HEK293T (cell line): Measurements from ENCODE around the gene NEK6.

Experiments used
- CTCF ChIA-PET: fragments of 350-600 bp; formaldehyde crosslinking; extraction: SDS; loops from one replicate; lab custom pipeline; 2021; ENCODE audit warnings: antibody characterized with exemption, inconsistent platforms; lab: Yijun Ruan, JAX
- POLR2A ChIA-PET: fragments of 350-600 bp; formaldehyde crosslinking; extraction: SDS; loops from one replicate; lab custom pipeline; 2020; ENCODE audit warnings: antibody characterized with exemption, inconsistent platforms; lab: Yijun Ruan, JAX
- DNase-seq: peaks from one replicate; pipeline ENCODE4 v3.0.0; 2012; ENCODE audit warnings: mixed read lengths; ENCODE audit errors: extremely low spot score
- ARNT ChIP-seq: fragments of 450-650 bp; IDR thresholded peaks from 2 replicates; pipeline ENCODE4 v1.6.1; 2017; ENCODE audit warnings: mild to moderate bottlenecking
- BHLHE40 ChIP-seq: fragments of 450-650 bp; IDR thresholded peaks from 2 replicates; pipeline ENCODE4 v1.6.1; 2016; ENCODE audit warnings: mild to moderate bottlenecking, moderate library complexity, borderline replicate concordance
- CTBP1 ChIP-seq: fragments of 450-650 bp; IDR thresholded peaks from 2 replicates; pipeline ENCODE4 v1.6.1; 2016; ENCODE audit warnings: borderline replicate concordance
- ELF4 ChIP-seq: fragments of 450-650 bp; IDR thresholded peaks from 2 replicates; pipeline ENCODE4 v1.6.1; 2017; ENCODE audit warnings: antibody characterized with exemption
- FOXA1 ChIP-seq: fragments of 450-650 bp; IDR thresholded peaks from 2 replicates; pipeline ENCODE4 v1.6.1; 2016; ENCODE audit warnings: mild to moderate bottlenecking
- FOXK2 ChIP-seq: fragments of 450-650 bp; IDR thresholded peaks from 2 replicates; pipeline ENCODE4 v1.6.1; 2016; ENCODE audit warnings: mild to moderate bottlenecking
- FOXM1 ChIP-seq: fragments of 450-650 bp; IDR thresholded peaks from 2 replicates; pipeline ENCODE4 v1.6.1; 2017; ENCODE audit warnings: mild to moderate bottlenecking, borderline replicate concordance
- HDGF ChIP-seq: fragments of 450-650 bp; IDR thresholded peaks from 2 replicates; pipeline ENCODE4 v1.6.1; 2017; ENCODE audit warnings: antibody characterized with exemption, borderline replicate concordance
- L3MBTL2 ChIP-seq: fragments of 450-650 bp; conservative IDR thresholded peaks from 2 replicates; pipeline ENCODE4 v1.6.1; 2016; ENCODE audit warnings: mild to moderate bottlenecking
- LEF1 ChIP-seq: fragments of 450-650 bp; IDR thresholded peaks from 2 replicates; pipeline ENCODE4 v1.6.1; 2017; ENCODE audit warnings: mild to moderate bottlenecking, borderline replicate concordance
- NFRKB ChIP-seq: fragments of 450-650 bp; IDR thresholded peaks from 2 replicates; pipeline ENCODE4 v1.6.1; 2016; ENCODE audit warnings: mild to moderate bottlenecking, moderate library complexity
- SP1 ChIP-seq: fragments of 450-650 bp; IDR thresholded peaks from 2 replicates; pipeline ENCODE4 v1.6.1; 2017
- SUZ12 ChIP-seq: fragments of 450-650 bp; IDR thresholded peaks from 2 replicates; pipeline ENCODE4 v1.6.1; 2016; ENCODE audit warnings: mild to moderate bottlenecking
- TARDBP ChIP-seq: fragments of 450-650 bp; IDR thresholded peaks from 2 replicates; pipeline ENCODE4 v1.6.1; 2016
- ZNF384 ChIP-seq: fragments of 450-650 bp; IDR thresholded peaks from 2 replicates; pipeline ENCODE4 v1.6.1; 2016
- TF ChIP-seq, protein P1 (sequence below): fragments of 450-650 bp; IDR thresholded peaks from 2 replicates; pipeline ENCODE4 v1.6.1; 2016

NEK6 gene

DNA sequence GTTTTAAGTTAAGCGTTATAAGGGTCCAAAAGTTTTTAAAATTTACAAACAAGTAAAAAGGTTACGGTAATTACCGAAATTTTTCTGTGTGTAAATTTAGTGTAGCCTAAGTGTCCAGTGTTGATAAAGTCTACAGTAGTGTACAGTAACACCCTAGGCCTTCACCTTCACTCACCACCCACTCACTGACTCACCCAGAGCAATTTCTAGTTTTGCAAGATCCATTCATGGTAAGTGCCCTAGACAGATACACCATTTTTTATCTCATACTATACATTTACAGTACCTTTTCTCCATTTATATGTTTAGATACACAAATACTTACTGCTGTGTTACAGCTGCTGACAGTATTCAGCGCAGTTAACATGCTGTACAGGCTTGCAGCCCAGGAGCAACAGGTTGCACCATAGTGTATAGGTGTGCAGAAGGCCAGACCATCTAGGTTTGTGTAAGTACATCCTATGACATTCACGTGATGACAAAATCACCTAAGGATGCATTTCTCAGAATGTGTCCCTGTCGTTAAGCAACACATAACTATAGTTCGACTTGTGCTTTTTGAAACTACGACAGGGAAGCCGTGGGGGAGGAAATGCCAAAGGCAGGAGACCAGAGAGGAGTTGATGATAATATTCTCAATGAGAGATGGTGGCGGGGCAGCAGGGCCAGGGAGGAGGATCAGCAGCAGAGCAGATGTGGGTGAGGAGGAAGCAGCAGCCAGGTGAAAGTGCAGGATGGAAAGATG lies 108.9 kb downstream of the NEK6 start:
- CTCF ChIA-PET = interaction anchor here (0.6 kb wide), 1 partner anchor 185 kb away, joined by 3 read pairs; no protein-coding TSS in a partner anchor
- POLR2A ChIA-PET = no interaction called here
- DNase-seq = no peak
- TF ChIP-seq SUZ12 = no peak
- no peak for TF ChIP-seq FOXM1
- no peak for TF ChIP-seq CTBP1
- no peak for TF ChIP-seq L3MBTL2
- no peak for TF ChIP-seq ELF4
- no peak for TF ChIP-seq FOXK2
- TF ChIP-seq LEF1 = no peak
- no peak for TF ChIP-seq ARNT
- TF ChIP-seq FOXA1 = no peak
- no peak for TF ChIP-seq ZNF384
- TF ChIP-seq TARDBP = no peak
- no peak for TF ChIP-seq NFRKB
- no peak for TF ChIP-seq BHLHE40
- no peak for TF ChIP-seq SP1
- TF ChIP-seq, protein P1, sequence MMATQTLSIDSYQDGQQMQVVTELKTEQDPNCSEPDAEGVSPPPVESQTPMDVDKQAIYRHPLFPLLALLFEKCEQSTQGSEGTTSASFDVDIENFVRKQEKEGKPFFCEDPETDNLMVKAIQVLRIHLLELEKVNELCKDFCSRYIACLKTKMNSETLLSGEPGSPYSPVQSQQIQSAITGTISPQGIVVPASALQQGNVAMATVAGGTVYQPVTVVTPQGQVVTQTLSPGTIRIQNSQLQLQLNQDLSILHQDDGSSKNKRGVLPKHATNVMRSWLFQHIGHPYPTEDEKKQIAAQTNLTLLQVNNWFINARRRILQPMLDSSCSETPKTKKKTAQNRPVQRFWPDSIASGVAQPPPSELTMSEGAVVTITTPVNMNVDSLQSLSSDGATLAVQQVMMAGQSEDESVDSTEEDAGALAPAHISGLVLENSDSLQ = no peak
- no peak for TF ChIP-seq HDGF

DNA sequence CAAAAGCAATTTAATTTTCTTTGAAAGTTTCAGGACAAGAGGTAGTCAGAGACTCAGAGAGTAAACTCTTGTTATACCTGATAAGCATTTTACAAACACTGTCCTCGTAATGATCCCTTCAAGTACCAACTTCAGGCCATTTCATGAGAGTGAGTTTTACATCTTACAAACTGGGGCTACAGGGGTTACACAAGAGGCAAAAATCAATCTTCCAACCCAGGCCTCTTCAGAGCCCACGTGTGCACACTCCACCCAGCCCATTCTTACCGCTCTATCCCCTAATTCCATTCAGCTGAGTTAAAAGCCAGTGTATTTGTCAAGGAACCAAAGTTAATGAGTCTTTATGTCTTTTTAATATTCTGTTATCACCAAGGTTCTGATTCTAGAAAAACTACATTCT lies 110.9 kb downstream of the NEK6 start:
- ChIA-PET CTCF (no interaction called here), POLR2A (no interaction called here)
- TF ChIP-seq LEF1 (no peak), L3MBTL2 (no peak), FOXM1 (no peak), FOXK2 (no peak), BHLHE40 (no peak)
- no peak for DNase-seq

DNA sequence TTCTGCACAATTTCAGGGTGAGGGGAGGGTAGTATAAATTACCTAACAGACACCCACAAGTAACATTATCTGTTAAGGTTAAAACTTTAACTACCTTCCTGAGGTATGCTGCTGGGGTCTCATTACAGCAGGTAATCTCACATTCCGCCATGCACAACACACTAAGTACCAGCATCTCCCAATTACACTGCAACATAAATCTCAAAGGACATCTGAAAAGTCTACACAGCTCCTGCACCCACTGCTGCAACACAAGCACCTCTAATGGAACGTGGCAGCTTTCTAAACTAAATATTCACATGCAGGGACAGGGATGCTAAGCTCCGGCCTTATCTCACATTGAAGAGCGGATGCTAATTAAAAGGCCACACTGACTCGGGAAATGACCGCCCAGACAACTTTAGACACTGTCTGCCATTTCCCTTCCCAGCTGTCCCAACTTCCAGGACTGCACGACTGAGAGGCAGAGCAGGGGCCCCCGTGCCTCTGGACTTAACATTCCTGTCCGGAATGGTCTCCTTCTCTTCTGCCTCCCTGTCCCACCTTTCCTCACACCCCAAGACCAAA lies 111.6 kb downstream of the NEK6 start:
- ChIA-PET POLR2A (no interaction called here), CTCF (no interaction called here)
- no peak for TF ChIP-seq TARDBP
- TF ChIP-seq BHLHE40 = no peak
- no peak for TF ChIP-seq HDGF
- no peak for TF ChIP-seq ZNF384
- no peak for TF ChIP-seq FOXM1
- TF ChIP-seq ELF4 = no peak
- TF ChIP-seq, protein P1 = no peak
- no peak for TF ChIP-seq L3MBTL2
- TF ChIP-seq CTBP1 = no peak
- no peak for TF ChIP-seq NFRKB
- TF ChIP-seq FOXK2 = no peak
- DNase-seq = no peak

DNA sequence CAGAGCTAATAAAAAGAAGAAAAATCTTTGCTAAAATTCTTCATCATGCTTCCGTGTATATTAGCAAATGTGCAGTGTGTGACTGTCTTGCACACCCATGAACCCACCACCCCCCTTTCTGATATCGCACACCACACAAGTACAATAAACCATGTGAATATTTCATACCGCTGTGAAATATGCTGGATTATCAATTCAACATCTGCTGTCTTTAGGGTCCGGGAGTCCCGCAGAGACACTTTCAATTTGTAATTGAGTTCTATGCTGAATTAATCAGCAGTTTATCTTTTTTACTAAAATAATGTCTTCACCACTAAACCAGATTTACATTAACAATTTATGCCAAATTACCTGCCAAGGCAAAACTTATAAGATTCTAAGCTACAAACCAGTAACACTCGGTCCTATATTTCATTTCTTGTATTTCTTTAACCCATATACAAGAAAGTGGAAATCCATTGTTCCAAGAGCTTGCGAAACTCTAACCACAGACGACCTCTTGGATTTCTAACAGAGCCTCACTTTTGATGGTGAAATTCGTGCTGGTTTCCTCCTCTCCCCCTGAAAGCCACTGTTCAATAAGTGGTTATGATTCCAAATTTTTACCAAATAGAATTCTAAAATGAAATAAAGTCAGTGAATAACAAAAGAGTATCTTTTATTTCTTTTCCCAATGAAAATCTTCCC lies 113.3 kb downstream of the NEK6 start:
- no peak for DNase-seq
- CTCF ChIA-PET = interaction anchor here (0.6 to 0.7 kb wide), 2 partner anchors 12 to 17 kb away, joined by 3 to 9 read pairs; no protein-coding TSS in a partner anchor
- no peak for TF ChIP-seq CTBP1
- TF ChIP-seq ARNT = no peak
- no peak for TF ChIP-seq FOXM1
- TF ChIP-seq ELF4 = no peak
- TF ChIP-seq FOXK2 = no peak
- TF ChIP-seq, protein P1 = no peak
- no peak for TF ChIP-seq SUZ12
- no peak for TF ChIP-seq TARDBP
- no peak for TF ChIP-seq L3MBTL2
- no peak for TF ChIP-seq HDGF
- no peak for TF ChIP-seq ZNF384
- no peak for TF ChIP-seq FOXA1
- no peak for TF ChIP-seq NFRKB
- no peak for TF ChIP-seq LEF1
- TF ChIP-seq BHLHE40 = no peak
- no peak for TF ChIP-seq SP1
- POLR2A ChIA-PET = no interaction called here

DNA sequence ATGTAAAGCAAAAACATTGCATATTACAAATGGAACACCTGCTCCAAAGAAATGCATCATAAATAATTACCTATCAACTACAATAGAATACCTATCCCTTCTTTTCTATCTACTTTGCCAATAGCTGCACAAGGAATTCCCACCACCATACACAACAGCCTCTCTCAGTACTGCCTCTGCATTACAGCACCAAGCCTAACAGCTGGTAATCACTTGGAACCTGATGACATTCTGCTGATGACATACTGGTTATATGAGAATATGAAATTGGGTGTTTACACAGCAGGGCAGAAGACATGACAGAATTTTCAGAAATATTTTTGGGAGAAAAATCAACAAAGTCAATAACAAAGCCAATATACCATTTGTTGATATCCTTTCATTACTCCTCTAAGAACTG lies 114.3 kb downstream of the NEK6 start:
- POLR2A ChIA-PET = no interaction called here
- no peak for DNase-seq
- CTCF ChIA-PET = no interaction called here
- TF ChIP-seq FOXM1 = no peak
- TF ChIP-seq SP1 = no peak
- TF ChIP-seq LEF1 = no peak
- no peak for TF ChIP-seq L3MBTL2
- no peak for TF ChIP-seq FOXK2
- no peak for TF ChIP-seq ELF4
- TF ChIP-seq, protein P1 = no peak
- no peak for TF ChIP-seq CTBP1
- no peak for TF ChIP-seq FOXA1
- TF ChIP-seq SUZ12 = no peak
- no peak for TF ChIP-seq NFRKB
- no peak for TF ChIP-seq HDGF
